Testis (tissue), 2 donors: ENCODE data around the gene ATG12.

Source experiments
- POLR2A ChIP-seq: fragments of 450-650 bp; IDR thresholded peaks from one replicate; pipeline ENCODE4 v1.6.1; 2017; ENCODE audit warnings: antibody characterized with exemption, mild to moderate bottlenecking, moderate library complexity
- TF ChIP-seq, protein P1 (sequence below), 3 experiments: fragments of 450-650 bp in 2 of 3; fragments of 200-600 bp in 1 of 3; sonication (generic) in 1 of 3; IDR thresholded peaks; one replicate each; pipeline ENCODE4 v1.5.1; 2016 to 2019; ENCODE audit warnings: antibody characterized with exemption in 3 of 3, mild to moderate bottlenecking in 2 of 3, moderate library complexity in 1 of 3

DNA sequence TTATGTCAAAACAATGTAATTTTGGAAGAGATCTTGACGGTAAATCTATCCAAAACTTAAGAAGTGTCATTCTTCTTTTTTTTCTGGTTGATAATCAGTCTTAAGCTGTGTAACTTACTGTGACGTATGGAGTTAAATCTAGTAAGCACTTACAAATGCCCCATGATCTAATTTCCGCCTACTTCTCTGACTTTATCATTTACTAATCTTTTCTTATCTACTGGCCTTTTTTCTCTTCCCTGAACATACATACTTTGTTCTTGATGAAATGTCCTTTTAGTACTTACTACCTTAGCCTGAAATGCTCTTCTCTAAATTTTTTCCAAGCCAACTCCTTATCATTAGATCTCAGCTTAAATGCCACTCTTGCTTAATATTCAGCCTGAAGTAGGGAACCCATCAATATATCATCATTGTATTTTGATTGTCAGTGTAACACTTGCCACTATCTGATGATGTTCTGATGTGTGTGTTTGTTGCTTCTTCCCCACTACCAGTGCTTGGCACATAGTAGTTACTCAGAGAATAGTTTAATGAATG lies 28.0 kb upstream of the ATG12 start:
- TF ChIP-seq, protein P1, sequence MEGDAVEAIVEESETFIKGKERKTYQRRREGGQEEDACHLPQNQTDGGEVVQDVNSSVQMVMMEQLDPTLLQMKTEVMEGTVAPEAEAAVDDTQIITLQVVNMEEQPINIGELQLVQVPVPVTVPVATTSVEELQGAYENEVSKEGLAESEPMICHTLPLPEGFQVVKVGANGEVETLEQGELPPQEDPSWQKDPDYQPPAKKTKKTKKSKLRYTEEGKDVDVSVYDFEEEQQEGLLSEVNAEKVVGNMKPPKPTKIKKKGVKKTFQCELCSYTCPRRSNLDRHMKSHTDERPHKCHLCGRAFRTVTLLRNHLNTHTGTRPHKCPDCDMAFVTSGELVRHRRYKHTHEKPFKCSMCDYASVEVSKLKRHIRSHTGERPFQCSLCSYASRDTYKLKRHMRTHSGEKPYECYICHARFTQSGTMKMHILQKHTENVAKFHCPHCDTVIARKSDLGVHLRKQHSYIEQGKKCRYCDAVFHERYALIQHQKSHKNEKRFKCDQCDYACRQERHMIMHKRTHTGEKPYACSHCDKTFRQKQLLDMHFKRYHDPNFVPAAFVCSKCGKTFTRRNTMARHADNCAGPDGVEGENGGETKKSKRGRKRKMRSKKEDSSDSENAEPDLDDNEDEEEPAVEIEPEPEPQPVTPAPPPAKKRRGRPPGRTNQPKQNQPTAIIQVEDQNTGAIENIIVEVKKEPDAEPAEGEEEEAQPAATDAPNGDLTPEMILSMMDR (IDR thresholded peaks at IDR 0.05) = no peak
- TF ChIP-seq POLR2A = no peak
